Spleen (tissue), 7 donors: Measurements from ENCODE around the gene PASD1.

Source experiments
- CTCF ChIP-seq, 11 experiments: fragments of 200-600 bp in 7 of 11; fragments of 450-650 bp in 4 of 11; sonication (generic) in 4 of 11; IDR thresholded peaks in 8 of 11; conservative IDR thresholded peaks in 3 of 11; 1 replicate in 7 of 11; 2 replicates in 4 of 11; pipeline versions ENCODE4 v1.4.0 to v1.8.0; 2016 to 2021; ENCODE audit warnings: antibody characterized with exemption in 11 of 11, inconsistent platforms in 4 of 11, mild to moderate bottlenecking in 1 of 11
- POLR2A ChIP-seq, 3 donors: fragments of 450-650 bp; IDR thresholded peaks; one replicate each; pipeline ENCODE4 v1.5.1; 2017; ENCODE audit warnings: antibody characterized with exemption in 3 of 3, mild to moderate bottlenecking in 1 of 3
- POLR2AphosphoS5 ChIP-seq, 3 donors: sonication (generic); formaldehyde crosslinking; IDR thresholded peaks; one replicate each; pipeline ENCODE4 v1.5.1; 2017; ENCODE audit warnings: antibody characterized with exemption in 3 of 3
- donor health status: DM: no; HTN: no; CAD: no; lungs with moderate emphysema.
- donor health status: DM: no; HTN: no; CAD: no.
- donor health status: DM: no; HTN: no; CAD: no.

- TF ChIP-seq CTCF (IDR thresholded peaks at IDR 0.05 in 8 of 11, conservative IDR thresholded peaks at IDR 0.05 in 3 of 11) (no peak), POLR2A (IDR thresholded peaks at IDR 0.05) (no peak), POLR2AphosphoS5 (IDR thresholded peaks at IDR 0.05) (no peak)
Measured at GRCh38 chrX:151711154-151711553, 147.7 kb downstream of the PASD1 start.
